HG02970 (cell line): ENCODE measurements around the gene MEF2A.
A peak's percentile ranks its signal among the peaks of the same experiment; 100 is the strongest.
"Not testable (repeated sequence)": the region's sequence is repeated elsewhere in the genome, so short reads cannot be mapped to it uniquely, and the experiment has no call there.

Source experiments
- ATAC-seq: cut with Tn5 transposase; IDR thresholded peaks from one replicate; pipeline ENCODE4 v1.9.1; 2021; ENCODE audit warnings: mild to moderate bottlenecking, moderate library complexity, moderate number of reproducible peaks; ENCODE audit not compliant: unreplicated experiment, low FRiP score

MEF2A gene

GRCh38 chr15:99565299-99566156, at the start of gene MEF2A:
TSS of gene MEF2A (plus strand) at chr15:99565984. CDS start at chr15:99633120, 67,136 bp downstream.
- ATAC-seq, result peak; percentile 61

DNA sequence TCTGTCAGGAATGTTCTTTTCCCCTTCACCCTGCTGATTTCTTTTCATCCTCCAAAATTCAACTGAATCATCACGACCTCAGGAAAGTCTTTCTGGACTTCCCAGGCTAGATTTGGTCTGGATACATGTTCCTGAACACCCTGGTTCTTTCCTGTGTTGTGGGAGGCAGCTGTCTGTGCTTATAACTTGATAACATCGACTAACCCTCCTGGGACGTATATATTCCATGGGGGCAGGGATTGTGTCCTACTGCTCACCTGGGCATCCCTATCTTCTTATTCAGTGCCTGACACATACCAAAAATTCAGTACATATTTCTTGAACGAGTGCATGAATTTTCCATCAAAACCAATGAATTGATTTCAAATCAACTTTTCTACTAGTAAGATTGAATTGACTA, 47.6 kb upstream of the MEF2A start:
- no peak for ATAC-seq

DNA sequence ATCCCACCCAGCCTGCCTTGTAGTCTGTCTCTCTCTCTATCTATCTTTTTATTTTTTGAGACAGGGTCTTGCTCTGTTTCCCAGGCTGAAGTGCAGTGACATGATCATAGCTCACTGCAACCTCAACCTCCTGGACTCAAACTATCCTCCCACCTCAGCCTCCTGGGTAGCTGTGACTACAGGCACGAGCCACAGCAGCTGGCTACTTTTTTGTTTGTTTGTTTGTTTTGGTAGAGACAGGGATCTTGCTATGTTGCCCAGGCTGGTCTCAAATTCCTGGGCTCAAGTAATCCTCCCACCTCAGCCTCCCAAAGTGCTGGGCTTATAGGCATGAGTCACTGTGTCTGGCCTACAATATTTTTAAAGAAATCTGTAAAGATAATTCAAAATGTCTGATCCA, 46.4 kb upstream of the MEF2A start:
- not testable (repeated sequence) for ATAC-seq

DNA sequence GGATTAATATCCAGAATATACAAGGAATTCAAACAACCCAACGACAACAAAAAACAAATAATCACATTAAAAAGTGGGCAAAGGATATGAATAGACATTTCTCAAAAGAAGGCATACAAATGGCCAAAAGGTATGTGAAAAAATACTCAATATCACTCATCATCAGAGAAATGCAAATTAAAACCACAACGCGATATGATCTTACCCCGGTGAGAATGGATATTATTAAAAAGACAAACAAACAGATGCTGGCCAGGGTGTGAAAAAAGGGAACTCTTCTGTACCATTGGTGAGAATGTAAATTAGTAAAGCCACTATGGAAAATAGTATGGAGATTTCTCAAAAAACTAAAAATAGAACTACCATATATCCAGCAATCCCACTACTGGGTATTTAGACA, 43.5 kb upstream of the MEF2A start:
- no peak for ATAC-seq

- ATAC-seq, result no peak
Observed at GRCh38 chr15:99526176-99526575, 39.6 kb upstream of the MEF2A start.

GRCh38 chr15:99526671-99527070, 39.1 kb upstream of the MEF2A start:
- ATAC-seq, result no peak

GRCh38 chr15:99536422-99537040, 29.3 kb upstream of the MEF2A start:
- ATAC-seq, result no peak

GRCh38 chr15:99537344-99537743, 28.4 kb upstream of the MEF2A start:
- no peak for ATAC-seq

- ATAC-seq, result no peak
Observed at GRCh38 chr15:99538261-99538660, 27.5 kb upstream of the MEF2A start.

DNA sequence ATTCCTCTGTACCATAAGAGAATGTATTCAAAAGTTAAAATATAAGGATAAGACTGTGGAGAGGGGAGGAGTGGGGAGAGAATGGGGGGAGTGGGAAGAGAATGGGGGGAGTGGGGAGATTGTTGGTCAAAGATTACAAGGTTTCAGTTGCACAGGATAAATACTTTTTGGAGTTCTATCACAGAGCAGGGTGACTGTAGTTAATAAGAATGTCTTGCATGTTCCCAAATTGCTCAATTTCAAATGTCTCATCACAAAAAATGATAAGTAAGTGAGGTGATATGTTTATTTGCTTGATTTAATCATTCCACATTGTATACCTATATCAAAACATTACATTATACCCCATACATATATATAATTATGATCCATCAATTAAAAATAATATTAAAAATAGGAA, 23.0 kb upstream of the MEF2A start:
- no peak for ATAC-seq

GRCh38 chr15:99545605-99546004, 20.2 kb upstream of the MEF2A start:
- no peak for ATAC-seq

GRCh38 chr15:99546441-99547100, 19.2 kb upstream of the MEF2A start:
- ATAC-seq, result no peak

- ATAC-seq, result no peak
Observed at GRCh38 chr15:99547517-99547916, 18.3 kb upstream of the MEF2A start.

GRCh38 chr15:99550077-99550476, 15.7 kb upstream of the MEF2A start:
- no peak for ATAC-seq

DNA sequence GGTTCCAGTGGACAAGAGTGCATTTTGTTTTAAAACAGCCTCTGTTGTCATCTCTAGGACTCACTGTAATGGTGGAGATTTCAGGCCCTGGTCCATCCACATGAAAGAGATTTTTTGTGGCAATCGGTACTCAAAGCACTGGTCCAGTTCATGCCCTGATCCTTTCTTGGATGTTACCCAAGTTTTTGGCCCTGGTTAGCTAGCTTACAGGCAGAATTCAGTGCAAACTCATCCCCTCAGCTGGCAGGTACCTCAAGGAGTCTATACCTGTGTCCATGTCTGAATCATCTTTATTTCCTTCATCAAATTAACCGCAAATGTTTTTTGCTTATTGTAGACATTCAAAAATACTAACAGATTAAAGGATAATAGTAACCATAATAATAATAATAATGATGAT, 13.7 kb upstream of the MEF2A start:
- no peak for ATAC-seq

GRCh38 chr15:99554880-99555488, 10.8 kb upstream of the MEF2A start:
- no peak for ATAC-seq

GRCh38 chr15:99556011-99556410, 9.8 kb upstream of the MEF2A start:
- ATAC-seq, result no peak

GRCh38 chr15:99556578-99556977, 9.2 kb upstream of the MEF2A start:
- no peak for ATAC-seq

DNA sequence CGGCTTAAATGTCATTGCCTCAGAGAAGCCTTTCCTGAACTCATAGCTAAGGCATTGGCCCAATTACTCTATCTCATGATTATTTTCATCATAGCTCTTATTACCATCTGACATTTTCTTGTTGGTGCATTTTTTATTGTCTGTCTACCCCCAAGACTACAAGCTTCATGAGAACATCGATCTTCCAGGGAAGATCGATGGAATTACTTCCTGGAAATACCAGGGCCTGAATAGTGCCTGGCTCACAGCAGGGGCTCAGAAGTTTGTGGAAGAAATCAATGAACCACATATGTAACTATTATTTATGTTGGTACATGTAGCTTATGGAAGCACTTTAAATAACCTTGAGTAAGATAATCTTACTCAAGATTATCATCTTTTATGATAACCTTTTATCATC, 7.7 kb upstream of the MEF2A start:
- ATAC-seq, result no peak

DNA sequence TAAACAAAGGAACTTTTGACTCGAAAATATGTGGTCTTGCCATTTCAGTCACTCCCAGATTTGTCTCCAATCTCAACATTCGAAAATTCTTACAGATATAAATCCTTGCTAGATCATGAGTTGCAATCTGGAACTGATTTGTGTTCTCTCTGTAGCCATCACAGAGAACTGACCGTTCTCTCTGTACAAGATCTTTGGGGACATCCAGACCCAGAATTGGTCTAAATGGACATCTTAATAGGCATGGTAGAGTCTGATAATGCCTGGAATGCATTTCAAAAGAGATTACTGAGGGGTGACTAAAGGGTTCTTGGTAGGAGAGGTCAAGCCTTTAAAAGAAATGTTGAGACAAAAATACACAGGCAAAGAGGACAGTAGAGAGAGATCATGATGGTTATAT, 7.2 kb upstream of the MEF2A start:
- no peak for ATAC-seq
